Colon (tissue), 2 donors: ENCODE data around the gene ACE.

Experiments used
- FAIRE-seq: peaks from 2 replicates; lab custom pipeline; 2012; peaks lifted over from hg19 to GRCh38; lab: Jason Lieb, UNC
- donor health status: control.
- donor health status: control.

ACE gene

DNA sequence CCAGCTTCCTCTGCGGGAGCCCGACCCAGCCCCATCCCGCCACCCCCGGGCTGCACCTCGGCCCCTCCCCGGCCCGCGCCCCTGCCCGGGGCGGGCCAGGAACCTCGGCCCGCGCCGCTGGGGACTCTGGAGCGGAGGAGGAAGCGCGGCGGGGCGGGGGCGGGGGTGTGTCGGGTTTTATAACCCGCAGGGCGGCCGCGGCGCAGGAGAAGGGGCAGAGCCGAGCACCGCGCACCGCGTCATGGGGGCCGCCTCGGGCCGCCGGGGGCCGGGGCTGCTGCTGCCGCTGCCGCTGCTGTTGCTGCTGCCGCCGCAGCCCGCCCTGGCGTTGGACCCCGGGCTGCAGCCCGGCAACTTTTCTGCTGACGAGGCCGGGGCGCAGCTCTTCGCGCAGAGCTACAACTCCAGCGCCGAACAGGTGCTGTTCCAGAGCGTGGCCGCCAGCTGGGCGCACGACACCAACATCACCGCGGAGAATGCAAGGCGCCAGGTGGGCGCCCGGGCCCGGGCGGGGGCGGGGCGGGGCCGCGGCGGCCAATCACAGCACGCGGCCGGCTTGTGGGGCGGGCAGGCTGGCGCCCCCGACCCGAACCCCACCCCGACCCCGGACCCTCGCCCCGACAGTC, at the start of gene ACE:
ACE (plus strand) TSS at position 208 of the 626 bp plus-strand sequence; CDS start at position 242, 34 bp downstream.
- no peak for FAIRE-seq

- FAIRE-seq = no peak
Observed at GRCh38 chr17:63429766-63430165, 47.1 kb upstream of the ACE start.

DNA sequence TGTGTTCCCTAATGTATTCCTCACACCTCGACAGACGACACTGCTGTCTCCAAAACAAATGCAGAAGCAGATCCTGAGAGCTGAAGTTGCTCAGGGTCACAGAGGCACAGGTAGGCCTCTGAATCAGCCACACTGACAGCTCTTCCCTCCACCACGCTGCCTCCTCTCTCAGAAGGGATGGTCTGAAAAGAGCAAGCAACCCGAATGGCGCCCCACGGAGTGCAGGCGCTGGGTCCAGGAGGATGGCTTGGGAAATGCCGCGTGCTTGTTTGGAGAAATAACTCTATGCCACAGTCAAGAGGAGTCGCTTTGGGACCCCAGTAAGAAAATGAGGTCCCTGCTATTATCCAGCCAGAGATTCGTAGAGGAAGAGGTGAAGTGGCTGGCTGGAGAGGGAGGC, 46.6 kb upstream of the ACE start:
- no peak for FAIRE-seq

GRCh38 chr17:63431618-63431938, 45.3 kb upstream of the ACE start:
- FAIRE-seq = no peak

DNA sequence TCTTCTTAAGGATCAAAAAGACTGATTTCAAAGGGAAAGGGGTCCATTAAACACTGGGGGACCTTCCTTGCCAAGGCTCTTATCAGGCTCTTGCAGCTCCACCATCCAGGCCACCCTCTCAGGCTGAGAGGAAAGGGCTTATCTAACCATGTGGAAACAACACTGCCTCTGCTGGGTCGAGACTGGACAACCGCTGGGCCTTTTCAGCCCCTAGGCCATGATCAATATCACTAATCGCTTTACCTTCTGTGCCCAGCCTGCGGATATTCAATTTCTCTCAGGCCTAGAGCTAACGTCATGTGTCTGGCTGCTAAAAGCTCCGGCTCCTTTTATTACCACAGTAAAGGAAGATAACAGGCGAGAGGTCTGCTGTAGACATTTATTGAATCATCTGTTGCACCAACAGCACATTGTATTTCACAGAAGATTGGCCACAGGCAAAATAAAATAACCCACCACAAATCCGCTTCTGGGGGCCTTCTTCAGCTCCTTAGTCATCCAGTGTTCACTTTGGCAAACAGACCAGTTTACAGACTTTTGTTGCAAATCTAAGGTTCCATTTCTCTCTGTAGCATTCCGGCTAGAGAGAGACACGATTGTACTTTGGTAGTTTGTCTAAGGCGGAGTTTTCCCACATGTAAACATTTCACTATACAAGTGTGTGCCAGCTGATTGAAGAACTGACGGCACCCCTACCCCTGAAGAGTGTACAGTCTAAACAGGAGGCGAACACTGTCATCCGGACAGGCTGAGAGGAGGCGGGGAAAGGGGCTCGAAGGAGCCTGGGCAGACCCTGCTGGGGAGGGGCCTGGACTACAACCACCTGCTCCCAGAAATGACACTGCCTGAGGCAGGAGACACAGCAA, 44.7 kb upstream of the ACE start:
- FAIRE-seq = no peak

GRCh38 chr17:63433746-63434591, 42.9 kb upstream of the ACE start:
- no peak for FAIRE-seq

GRCh38 chr17:63434951-63435571, 41.8 kb upstream of the ACE start:
- FAIRE-seq = no peak

- FAIRE-seq = no peak
Observed at GRCh38 chr17:63435681-63436522, 41.0 kb upstream of the ACE start.

DNA sequence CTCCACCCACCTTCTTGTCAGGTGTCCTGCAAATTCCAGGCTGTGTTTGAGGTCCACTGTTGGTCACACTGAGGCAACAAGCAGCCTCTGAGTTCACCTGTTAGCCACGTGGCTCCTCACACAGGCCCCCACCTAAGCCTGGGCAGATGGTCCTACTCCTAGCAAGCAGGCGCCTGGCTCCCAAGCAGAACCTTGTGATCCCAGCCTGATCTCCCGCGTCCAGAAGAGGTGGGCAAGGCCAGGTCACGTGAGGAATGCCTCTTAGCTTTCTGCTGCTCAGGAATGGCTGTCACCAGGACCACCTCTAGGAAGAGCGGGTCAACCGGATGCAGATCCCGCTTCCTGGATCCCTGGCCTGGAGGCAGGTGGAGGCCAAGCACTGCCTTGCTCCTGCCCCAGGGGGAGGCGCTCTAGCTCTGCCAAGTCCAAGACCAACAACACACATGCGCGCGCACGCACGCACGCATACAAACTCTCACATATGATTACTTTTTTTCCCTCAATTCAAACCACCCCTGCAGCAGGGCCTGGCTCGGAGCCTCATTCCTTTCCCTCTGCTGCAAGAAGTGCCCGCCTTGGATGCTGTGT, 40.2 kb upstream of the ACE start:
- no peak for FAIRE-seq

GRCh38 chr17:63437287-63438091, 39.4 kb upstream of the ACE start:
- no peak for FAIRE-seq

GRCh38 chr17:63438092-63439051, 38.5 kb upstream of the ACE start:
- no peak for FAIRE-seq

DNA sequence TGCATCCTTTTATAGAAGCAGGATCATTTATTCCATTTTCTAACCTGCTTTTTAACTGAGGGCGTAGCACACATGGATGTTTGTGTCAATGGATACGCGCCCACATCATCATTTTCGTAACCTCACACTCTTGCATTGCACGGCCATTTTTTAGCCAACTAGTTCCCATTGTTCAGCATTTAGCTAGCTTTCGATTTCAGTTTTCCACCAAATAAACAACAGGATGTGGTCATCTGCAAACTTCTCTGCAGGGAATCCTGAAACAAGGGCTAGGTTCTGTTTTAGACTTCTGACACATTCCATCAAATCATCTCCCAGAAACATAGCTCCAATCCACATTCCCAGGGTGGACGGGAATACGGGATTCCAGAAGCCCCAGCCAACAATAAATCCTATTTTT, 37.2 kb upstream of the ACE start:
- no peak for FAIRE-seq

DNA sequence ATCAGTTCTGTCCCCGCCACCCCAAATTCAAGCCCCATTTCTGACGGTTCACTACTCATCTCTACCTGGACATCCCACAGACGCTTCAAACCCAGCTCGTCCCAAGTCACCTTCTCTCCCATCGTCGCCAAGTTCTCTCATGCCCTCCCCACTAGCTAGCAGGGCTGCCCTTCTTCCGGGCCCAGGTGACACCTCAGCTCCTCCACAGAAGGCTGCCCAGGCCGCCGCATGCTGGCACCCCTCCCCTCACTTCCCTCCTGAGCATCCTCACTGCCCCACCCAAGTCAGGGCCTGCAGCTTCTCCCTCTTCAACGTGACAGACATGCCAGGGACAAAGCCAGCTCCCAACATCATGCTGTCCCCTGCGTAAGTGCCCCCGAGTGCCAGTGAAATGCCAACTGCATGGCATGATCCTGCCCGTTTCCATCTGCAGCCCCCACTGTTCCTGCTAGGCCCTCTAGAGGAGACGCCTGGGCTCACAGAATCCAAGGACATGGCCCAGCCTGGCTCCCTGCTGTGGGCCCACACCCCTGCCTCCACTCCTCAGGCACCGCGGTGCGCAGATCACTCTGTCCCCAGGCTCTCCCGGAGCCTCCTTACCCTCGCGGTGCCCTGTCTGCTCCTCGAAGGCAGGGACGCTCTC, 36.6 kb upstream of the ACE start:
- FAIRE-seq = no peak

DNA sequence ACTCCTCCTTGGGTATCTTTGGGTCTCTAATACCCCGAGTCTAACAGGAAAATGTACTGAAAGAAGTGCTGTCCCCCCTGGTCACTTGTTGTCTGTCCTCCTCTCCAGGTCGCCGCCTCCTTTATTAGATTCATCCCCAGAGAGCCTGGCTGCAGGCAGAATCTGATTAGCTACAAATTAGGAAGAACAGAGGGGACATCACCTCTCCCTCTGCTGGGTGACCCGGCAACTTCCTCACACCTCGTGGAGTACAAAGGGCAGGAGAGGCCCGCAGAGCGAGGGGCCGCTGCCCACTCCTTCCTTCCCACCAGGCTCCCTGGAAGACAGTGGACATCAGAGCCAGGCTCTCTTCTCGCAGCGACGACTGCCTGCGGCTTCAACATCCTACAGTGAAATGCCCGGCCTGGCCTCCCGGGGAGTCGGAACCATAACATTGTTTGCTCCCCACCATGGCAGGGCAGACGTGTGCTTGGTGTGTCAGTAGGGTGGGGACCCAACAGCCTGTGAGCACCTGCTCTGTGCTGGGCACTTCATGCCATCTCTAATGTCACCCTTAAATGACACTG, 36.0 kb upstream of the ACE start:
- no peak for FAIRE-seq

DNA sequence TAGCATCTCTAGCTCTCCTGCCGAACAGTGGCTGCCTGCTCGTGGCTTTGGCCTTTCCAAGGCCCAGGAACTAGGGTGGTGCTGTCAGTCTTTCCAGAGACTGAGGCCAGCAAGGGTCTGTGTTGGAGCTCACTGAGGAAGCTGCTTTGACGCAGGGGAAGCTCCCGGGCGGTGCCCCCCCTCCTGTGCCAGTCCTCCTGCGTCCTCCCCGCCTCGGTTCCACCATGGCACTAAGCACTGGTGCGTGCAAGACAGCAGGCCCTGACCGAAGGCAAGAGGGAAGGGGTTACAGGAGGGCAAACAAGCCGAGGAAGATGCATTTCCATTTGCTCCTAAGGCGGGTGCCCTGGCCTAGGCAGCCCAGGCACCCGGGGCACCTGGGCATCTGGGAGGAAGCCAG, 35.2 kb upstream of the ACE start:
- FAIRE-seq = no peak

DNA sequence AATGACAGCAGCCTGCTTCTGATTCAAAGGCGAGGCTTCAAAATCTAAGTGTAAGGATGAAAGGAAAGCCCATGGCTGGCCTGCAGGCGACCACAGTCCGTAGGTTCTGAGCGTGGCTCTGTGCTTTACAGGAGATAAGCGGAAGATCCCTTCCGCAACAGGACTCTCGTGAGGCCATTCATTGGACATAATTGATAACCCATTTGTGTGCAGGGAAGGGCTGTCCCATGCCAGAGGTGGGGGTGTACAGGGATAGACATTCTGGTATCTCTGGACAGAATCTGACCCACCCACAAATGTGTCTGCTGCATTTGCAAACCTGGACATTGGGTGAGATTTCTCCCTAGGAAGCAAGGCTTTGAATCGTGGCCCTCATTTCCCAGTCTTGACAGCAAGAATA, 34.8 kb upstream of the ACE start:
- no peak for FAIRE-seq

DNA sequence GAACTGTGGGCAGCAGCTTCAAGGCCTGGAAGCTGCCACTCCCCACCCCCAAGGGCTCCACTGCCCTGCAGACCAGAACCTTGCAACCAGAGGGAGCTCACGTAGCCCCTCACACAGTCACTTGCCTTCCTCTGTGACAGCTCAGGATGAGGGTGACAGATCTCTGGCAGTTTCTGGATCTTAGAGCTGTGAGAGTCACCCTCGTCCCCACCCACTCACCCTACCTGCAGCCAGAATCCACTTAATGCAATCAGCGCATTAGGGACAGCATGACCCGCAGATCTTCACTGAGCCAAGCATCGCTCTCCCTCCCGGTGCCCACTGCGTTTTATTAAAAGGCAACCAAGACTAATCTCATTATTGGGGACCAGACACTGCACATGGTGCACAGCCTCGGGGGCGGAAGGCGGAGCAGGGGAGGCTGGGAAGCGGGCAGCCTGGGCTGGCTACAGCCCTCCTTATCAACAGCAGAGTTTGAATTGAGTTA, 34.3 kb upstream of the ACE start:
- no peak for FAIRE-seq

DNA sequence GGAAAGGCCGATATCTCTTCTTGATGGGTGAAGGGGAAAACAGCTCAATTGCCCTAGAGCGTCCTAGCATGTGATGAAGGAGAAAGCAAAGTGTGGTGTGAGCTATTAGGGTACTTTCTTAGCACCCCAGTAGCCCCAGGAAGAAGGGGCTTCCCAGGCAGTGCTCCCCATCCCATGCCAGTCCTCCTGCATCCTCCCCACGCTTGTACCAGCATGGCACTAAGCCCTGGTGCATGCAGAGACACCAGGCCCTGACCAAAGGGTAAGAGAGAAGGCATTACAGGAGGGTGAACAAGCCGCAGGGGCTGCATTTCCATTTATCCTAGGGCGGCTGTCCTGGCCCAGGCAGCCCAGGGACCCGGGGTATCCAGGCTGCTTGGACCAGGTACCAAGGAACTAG, 33.8 kb upstream of the ACE start:
- FAIRE-seq = no peak
